Stimulated activated CD4-positive, alpha-beta T cell treated with anti-CD3 and anti-CD28 coated beads, TNF-alpha, amount 100 ng/mL, for 24 hours (primary cell): ENCODE data around the gene FICD.

Experiments
- DNase-seq, 3 experiments: peaks; one replicate each; pipeline ENCODE4 v3.0.0-alpha.2; 2020; ENCODE audit warnings: low read depth in 3 of 3

The FICD gene

DNA sequence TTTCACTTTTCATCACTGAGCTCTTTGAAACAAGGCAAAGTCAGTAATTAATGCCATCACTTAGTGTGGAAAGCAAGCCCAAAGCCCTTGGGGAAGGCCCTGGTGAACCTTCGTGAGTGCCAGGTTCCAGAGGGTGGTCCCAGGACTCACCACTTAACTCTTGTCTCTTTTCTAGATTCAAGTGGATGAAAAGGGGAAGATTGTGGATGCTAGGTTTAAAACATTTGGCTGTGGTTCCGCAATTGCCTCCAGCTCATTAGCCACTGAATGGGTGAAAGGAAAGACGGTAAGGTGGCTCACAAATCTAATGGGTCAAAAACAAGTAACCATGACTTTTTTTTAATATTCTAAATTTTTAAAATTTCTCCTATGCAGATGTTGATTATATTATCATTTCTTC lies 50.1 kb downstream of the FICD start:
- DNase-seq = no peak

DNA sequence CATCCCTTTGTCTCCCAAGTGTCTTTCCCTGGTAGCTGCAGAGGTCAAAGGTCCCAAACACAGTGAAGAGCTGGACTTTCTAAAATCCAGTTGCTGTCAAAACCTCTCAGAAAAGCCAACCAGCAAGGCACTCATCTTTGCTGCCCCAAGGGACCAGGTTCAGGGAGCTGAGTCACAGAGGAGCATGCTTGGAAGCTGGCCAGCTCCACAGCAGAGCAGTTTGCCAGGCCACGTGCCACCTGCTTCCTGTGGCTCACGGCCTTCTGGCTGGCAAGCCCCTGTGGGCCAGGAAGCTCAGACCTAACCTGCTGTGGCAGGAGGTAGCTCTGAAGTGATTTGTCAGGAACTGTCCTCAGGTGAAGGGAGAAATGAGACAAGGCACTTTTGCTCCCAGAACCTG lies 50.9 kb downstream of the FICD start:
- DNase-seq = peak; percentile 33 to 55 (median 47)

DNA sequence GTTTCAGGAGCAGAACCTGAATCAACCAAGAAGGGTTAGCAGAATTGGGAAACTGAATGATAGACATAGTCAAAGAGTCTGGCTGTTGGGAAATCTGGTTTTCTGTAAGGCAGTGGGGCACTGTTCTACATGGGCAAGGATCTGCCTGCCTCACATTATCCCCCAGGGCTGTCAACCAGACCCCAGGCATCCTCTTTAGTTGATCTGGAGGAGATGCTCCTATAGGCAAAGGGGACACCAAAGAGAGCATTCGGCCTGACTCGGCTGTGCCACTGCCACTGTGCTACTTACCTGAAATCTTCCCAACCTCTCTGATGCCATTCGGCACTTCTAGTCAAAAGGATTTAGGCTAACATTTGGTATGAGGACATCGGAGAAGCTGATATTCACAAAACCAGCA lies 51.4 kb downstream of the FICD start:
- DNase-seq = no peak

DNA sequence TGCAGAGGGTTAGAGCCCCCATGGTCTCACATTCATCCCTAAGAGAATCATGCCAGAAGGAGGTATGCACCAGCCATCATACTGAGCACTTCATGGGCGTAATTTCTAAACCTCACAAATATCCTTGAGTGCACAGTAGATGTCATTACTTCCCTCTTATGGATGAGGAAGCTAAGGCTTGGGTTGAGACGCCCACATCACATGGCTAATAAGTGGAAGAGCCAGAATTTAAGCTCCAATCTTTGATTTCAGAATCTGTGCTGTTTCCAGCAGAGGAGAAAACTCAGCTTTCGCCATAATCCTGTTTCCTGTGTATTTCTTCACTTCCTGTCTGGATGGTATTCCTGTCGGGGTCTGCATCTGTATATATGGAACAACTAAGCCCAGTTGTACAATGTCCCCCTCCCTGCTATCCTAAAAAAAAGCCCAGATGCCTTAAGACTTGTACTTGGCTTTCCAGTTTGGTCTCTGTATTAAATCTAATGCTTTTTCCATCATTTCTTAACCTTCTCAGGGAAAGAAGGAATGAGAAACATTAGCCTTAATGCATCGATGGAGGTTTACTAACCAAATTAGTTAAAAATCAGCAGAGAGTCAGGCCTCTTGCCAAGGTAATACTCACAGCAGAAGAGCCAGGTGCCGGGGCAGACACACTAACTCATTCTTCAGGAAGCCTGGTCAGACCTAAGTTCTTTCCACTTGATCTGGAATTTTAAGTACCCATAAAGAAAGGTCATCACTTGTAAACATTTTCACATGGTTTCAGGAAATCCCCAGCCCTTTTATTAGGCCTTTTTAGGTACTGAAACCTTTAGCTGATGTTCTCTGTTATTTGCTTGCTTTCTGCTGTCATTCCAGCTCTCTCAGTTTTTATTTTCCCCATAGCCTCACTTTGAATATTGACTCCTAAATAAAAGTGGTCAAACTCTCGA lies 52.6 kb downstream of the FICD start:
- DNase-seq = no peak

DNA sequence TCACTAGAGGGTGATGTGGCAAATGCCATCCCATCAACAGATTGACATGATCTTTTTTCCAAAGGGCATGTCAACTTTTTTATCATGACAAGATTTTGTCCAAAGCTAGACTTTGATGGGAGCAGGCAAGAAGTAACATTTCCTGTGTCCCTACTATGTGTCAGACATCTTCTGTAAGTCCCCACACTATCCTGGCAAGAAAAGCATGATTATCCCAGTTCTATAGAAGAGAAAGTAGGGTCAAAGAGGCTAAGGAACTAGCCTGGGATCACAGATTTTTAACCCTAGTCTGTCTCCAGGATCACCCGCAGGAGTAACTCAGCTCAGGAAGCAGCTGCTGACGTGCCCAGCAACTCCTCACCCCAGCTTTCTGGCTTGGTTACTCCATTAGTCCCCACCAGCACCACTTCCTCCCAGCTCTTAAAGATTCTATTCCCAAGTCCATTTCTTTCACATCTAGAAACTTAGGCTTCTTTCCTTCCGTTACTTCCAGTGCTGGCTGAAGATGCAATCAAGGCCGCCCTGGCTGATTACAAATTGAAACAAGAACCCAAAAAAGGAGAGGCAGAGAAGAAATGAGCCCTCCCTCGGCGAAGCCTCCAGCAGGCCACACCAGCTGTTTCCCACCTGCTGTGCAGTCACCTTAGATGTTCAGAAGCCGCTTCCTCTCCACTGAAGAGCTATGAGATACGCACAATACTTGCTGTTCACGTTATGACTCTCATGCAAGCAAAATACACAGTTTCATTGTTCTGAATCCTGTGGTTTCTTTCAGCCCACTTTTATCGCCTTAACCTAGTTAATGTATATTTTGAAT lies 53.5 kb downstream of the FICD start:
- peak; percentile 35 to 65 (median 54) for DNase-seq
